Common myeloid progenitor, CD34-positive (primary cell): Measurements from ENCODE around the gene FAM156A.
"Not testable (repeated sequence)": the region's sequence is repeated elsewhere in the genome, so short reads cannot be mapped to it uniquely, and the experiment has no call there.

Experiments used
- CTCF ChIA-PET: fragments of 350-600 bp; sonication (Branson Sonifier 250); formaldehyde crosslinking; loops from one replicate; lab custom pipeline; 2021; ENCODE audit warnings: antibody characterized with exemption; lab: Charles Lee
- POLR2A ChIA-PET: fragments of 350-600 bp; sonication (Branson Sonifier 250); formaldehyde crosslinking; loops from one replicate; lab custom pipeline; 2021; ENCODE audit warnings: antibody characterized with exemption; lab: Charles Lee
- DNase-seq, 3 donors: peaks; one replicate each; pipeline versions ENCODE4 v3.0.0 to v3.0.0-alpha.2; 2013
- H3K27ac ChIP-seq, 2 experiments: 1 replicate in 1 of 2; 2 replicates in 1 of 2; pipeline ENCODE4 v1.7.0; 2013; ENCODE audit warnings: inconsistent platforms in 2 of 2, low read length in 2 of 2, mild to moderate bottlenecking in 2 of 2, low read depth in 1 of 2, moderate library complexity in 1 of 2; ENCODE audit not compliant: severe bottlenecking in 2 of 2, insufficient read depth in 1 of 2, poor library complexity in 1 of 2
- H3K27me3 ChIP-seq, 5 experiments: replicated peaks in 2 of 5; 1 replicate in 3 of 5; 2 replicates in 2 of 5; pipeline versions ENCODE4 v1.6.1 to v1.7.0; 2013; ENCODE audit warnings: low read length in 4 of 5, mild to moderate bottlenecking in 2 of 5, moderate library complexity in 2 of 5, inconsistent platforms in 1 of 5; ENCODE audit not compliant: insufficient read depth in 5 of 5, control insufficient read depth in 4 of 5
- H3K36me3 ChIP-seq, 4 experiments: 1 replicate in 2 of 4; 2 replicates in 2 of 4; pipeline versions ENCODE4 v1.6.1 to v1.7.0; 2013; ENCODE audit warnings: low read length in 3 of 4, control low read depth in 1 of 4, mild to moderate bottlenecking in 1 of 4; ENCODE audit not compliant: control insufficient read depth in 4 of 4, insufficient read depth in 4 of 4
- H3K4me1 ChIP-seq, 4 experiments: 1 replicate in 3 of 4; 2 replicates in 1 of 4; pipeline versions ENCODE4 v1.6.1 to v1.7.1; 2013; ENCODE audit warnings: low read length in 3 of 4, mild to moderate bottlenecking in 3 of 4, control low read depth in 1 of 4, inconsistent platforms in 1 of 4, moderate library complexity in 1 of 4; ENCODE audit not compliant: control insufficient read depth in 4 of 4, insufficient read depth in 4 of 4; ENCODE audit errors: control extremely low read depth in 1 of 4
- H3K4me3 ChIP-seq, 7 experiments: 1 replicate in 4 of 7; 2 replicates in 3 of 7; pipeline versions ENCODE4 v1.5.1 to v1.7.0; 2013; ENCODE audit warnings: mild to moderate bottlenecking in 7 of 7, low read length in 6 of 7, moderate library complexity in 6 of 7, inconsistent platforms in 2 of 7, low read depth in 2 of 7, control low read depth in 1 of 7; ENCODE audit not compliant: insufficient read depth in 4 of 7, control insufficient read depth in 1 of 7; ENCODE audit errors: extremely low read depth in 1 of 7
- H3K9me3 ChIP-seq, 5 experiments: 1 replicate in 4 of 5; 2 replicates in 1 of 5; pipeline versions ENCODE4 v1.6.1 to v1.7.1; 2013; ENCODE audit warnings: low read length in 4 of 5, mild to moderate bottlenecking in 2 of 5, inconsistent platforms in 1 of 5, low read depth in 1 of 5, moderate library complexity in 1 of 5; ENCODE audit not compliant: control insufficient read depth in 4 of 5, insufficient read depth in 2 of 5; ENCODE audit errors: control extremely low read depth in 1 of 5
- WGBS: methylation state at CpG from one replicate; pipeline ENCODE4 v1.1.5; 2013; ENCODE audit not compliant: insufficient coverage; 5-methylcytosine and 5-hydroxymethylcytosine counted together

Gene FAM156A

GRCh38 chrX:52983321-52984000 lies 25.1 kb upstream of the FAM156A start:
- H3K9me3 ChIP-seq: no peaks in the 10 kb centered on the region
- peaks cover 0 to 19% (median 0%) of the 10 kb centered on the region in 5 experiments for H3K27me3 ChIP-seq
- CTCF ChIA-PET: interaction anchor here (0.6 kb wide), 1 partner anchor 13 kb away, joined by 3 read pairs; no protein-coding TSS in a partner anchor
- H3K36me3 ChIP-seq: no peaks in the 10 kb centered on the region
- 73% methylated on average over 3 of the region's 5 CpGs for WGBS
- POLR2A ChIA-PET: no interaction called here
- no peak overlapping the region for H3K4me3 ChIP-seq
- no peak overlapping the region for H3K27ac ChIP-seq
- H3K4me1 ChIP-seq: peaks cover 0 to 2% (median 0%) of the 10 kb centered on the region in 4 experiments
- no peak for DNase-seq

GRCh38 chrX:52979993-52980392 lies 21.7 kb upstream of the FAM156A start:
- ChIA-PET POLR2A (no interaction called here), CTCF (interaction anchor here (1.5 kb wide), 1 partner anchor 10 kb away, joined by 4 read pairs; no protein-coding TSS in a partner anchor)
- no peaks in the 10 kb centered on the region for H3K36me3 ChIP-seq
- peaks cover 0 to 23% (median 0%) of the 10 kb centered on the region in 5 experiments for H3K27me3 ChIP-seq
- whole genome bisulfite sequencing: 100% methylated on average over 2 of the region's 4 CpGs
- no peak overlapping the region for H3K27ac ChIP-seq
- H3K9me3 ChIP-seq: no peaks in the 10 kb centered on the region
- H3K4me1 ChIP-seq: peaks cover 0 to 4% (median 0%) of the 10 kb centered on the region in 4 experiments
- no peak for DNase-seq
- no peak overlapping the region for H3K4me3 ChIP-seq

GRCh38 chrX:52979568-52979967 lies 21.2 kb upstream of the FAM156A start:
- ChIA-PET POLR2A (no interaction called here), CTCF (interaction anchor here (1.5 kb wide), 1 partner anchor 10 kb away, joined by 4 read pairs; no protein-coding TSS in a partner anchor)
- no peaks in the 10 kb centered on the region for H3K36me3 ChIP-seq
- H3K27ac ChIP-seq: no peak overlapping the region
- H3K4me3 ChIP-seq: no peak overlapping the region
- WGBS: 70% methylated on average over 2 of the region's 4 CpGs
- no peaks in the 10 kb centered on the region for H3K9me3 ChIP-seq
- H3K4me1 ChIP-seq: peaks cover 0 to 4% (median 0%) of the 10 kb centered on the region in 4 experiments
- H3K27me3 ChIP-seq: peaks cover 0 to 24% (median 0%) of the 10 kb centered on the region in 5 experiments
- no peak for DNase-seq

GRCh38 chrX:52977953-52978352 lies 19.6 kb upstream of the FAM156A start:
- POLR2A ChIA-PET: no interaction called here
- no peak overlapping the region for H3K27ac ChIP-seq
- CTCF ChIA-PET: interaction anchor here (1.2 kb wide), 1 partner anchor 12 kb away, joined by 3 read pairs; no protein-coding TSS in a partner anchor
- no peaks in the 10 kb centered on the region for H3K9me3 ChIP-seq
- H3K27me3 ChIP-seq: peaks cover 0 to 16% (median 0%) of the 10 kb centered on the region in 5 experiments
- 100% methylated on average over 1 of the region's 2 CpGs for WGBS
- H3K4me1 ChIP-seq: peaks cover 0 to 4% (median 0%) of the 10 kb centered on the region in 4 experiments
- no peak overlapping the region for H3K4me3 ChIP-seq
- H3K36me3 ChIP-seq: no peaks in the 10 kb centered on the region
- no peak for DNase-seq

- CTCF ChIA-PET, H3K4me3 ChIP-seq, H3K36me3 ChIP-seq, POLR2A ChIA-PET, H3K9me3 ChIP-seq, H3K27me3 ChIP-seq, DNase-seq, H3K4me1 ChIP-seq, H3K27ac ChIP-seq: not testable (repeated sequence)
- WGBS: 100% methylated on average over 5 of the region's 11 CpGs
These were observed 17.3 kb upstream of the FAM156A start for GRCh38 chrX:52975576-52975975.

- H3K9me3 ChIP-seq, POLR2A ChIA-PET, H3K27me3 ChIP-seq, H3K4me1 ChIP-seq, H3K36me3 ChIP-seq, H3K4me3 ChIP-seq, CTCF ChIA-PET, H3K27ac ChIP-seq, DNase-seq: not testable (repeated sequence)
- WGBS: 96% methylated on average over 3 of the region's 8 CpGs
These were observed 16.1 kb upstream of the FAM156A start for GRCh38 chrX:52974336-52974992.

- H3K4me1 ChIP-seq, CTCF ChIA-PET, DNase-seq, POLR2A ChIA-PET, H3K36me3 ChIP-seq, H3K9me3 ChIP-seq, H3K27me3 ChIP-seq, H3K4me3 ChIP-seq, H3K27ac ChIP-seq: not testable (repeated sequence)
- WGBS: no CpG with 5 or more reads among the region's 10 CpGs
These were observed 9.6 kb upstream of the FAM156A start for GRCh38 chrX:52967922-52968321.
